ENCODE measurements around the gene TGM3.

The TGM3 gene

GRCh38 chr20:2254333-2254732 lies 41.5 kb upstream of the TGM3 start:
- no peak overlapping the region for H3K4me3 ChIP-seq (ENCODE audit: low read depth, low read length)
- DNase-seq (ENCODE audit: low read depth), result no peak
- in situ Hi-C loops (cut with HindIII; ENCODE audit: low sequenced_read_pairs), result no loop called here
- no peak for TF ChIP-seq CTCF (IDR thresholded peaks at IDR 0.05; ENCODE audit: low read depth, low read length, missing control alignments)

GRCh38 chr20:2255926-2256531 lies 39.8 kb upstream of the TGM3 start:
- in situ Hi-C loops (cut with HindIII; ENCODE audit: low sequenced_read_pairs), result no loop called here
- H3K4me3 ChIP-seq (ENCODE audit: low read depth, low read length), result no peak overlapping the region
- no peak for DNase-seq (ENCODE audit: low read depth)
- TF ChIP-seq CTCF (IDR thresholded peaks at IDR 0.05; ENCODE audit: low read depth, low read length, missing control alignments), result no peak

- no peak for TF ChIP-seq CTCF (IDR thresholded peaks at IDR 0.05; ENCODE audit: low read depth, low read length, missing control alignments)
- in situ Hi-C loops (cut with HindIII; ENCODE audit: low sequenced_read_pairs), result no loop called here
- H3K4me3 ChIP-seq (ENCODE audit: low read depth, low read length), result no peak overlapping the region
- DNase-seq (ENCODE audit: low read depth), result no peak
These were observed 36.1 kb upstream of the TGM3 start for GRCh38 chr20:2259731-2260130.

GRCh38 chr20:2260250-2260649 lies 35.6 kb upstream of the TGM3 start:
- in situ Hi-C loops (cut with HindIII; ENCODE audit: low sequenced_read_pairs), result no loop called here
- no peak overlapping the region for H3K4me3 ChIP-seq (ENCODE audit: low read depth, low read length)
- DNase-seq (ENCODE audit: low read depth), result no peak
- TF ChIP-seq CTCF (IDR thresholded peaks at IDR 0.05; ENCODE audit: low read depth, low read length, missing control alignments), result no peak

- in situ Hi-C loops (cut with HindIII; ENCODE audit: low sequenced_read_pairs), result no loop called here
These were observed 34.7 kb upstream of the TGM3 start for GRCh38 chr20:2261046-2261485.

GRCh38 chr20:2261629-2262028 lies 34.2 kb upstream of the TGM3 start:
- H3K4me3 ChIP-seq (ENCODE audit: low read depth, low read length), result no peak overlapping the region
- TF ChIP-seq CTCF (IDR thresholded peaks at IDR 0.05; ENCODE audit: low read depth, low read length, missing control alignments), result no peak
- in situ Hi-C loops (cut with HindIII; ENCODE audit: low sequenced_read_pairs), result no loop called here
- DNase-seq (ENCODE audit: low read depth), result no peak

More at GRCh38 chr20:2261046-2261485, 34.7 kb upstream of the TGM3 start:
- no peak overlapping the region for H3K4me3 ChIP-seq (ENCODE audit: low read depth, low read length)
- DNase-seq (ENCODE audit: low read depth), result no peak
- TF ChIP-seq CTCF (IDR thresholded peaks at IDR 0.05; ENCODE audit: low read depth, low read length, missing control alignments), result no peak

All from astrocyte of the cerebellum (primary cell).